HEK293T (cell line): ENCODE data around the gene ZSWIM5.
"Not testable (repeated sequence)": the region's sequence is repeated elsewhere in the genome, so short reads cannot be mapped to it uniquely, and the experiment has no call there.

Experiments used
- CTCF ChIA-PET: fragments of 350-600 bp; formaldehyde crosslinking; extraction: SDS; loops from one replicate; lab custom pipeline; 2021; ENCODE audit warnings: antibody characterized with exemption, inconsistent platforms; lab: Yijun Ruan, JAX
- POLR2A ChIA-PET: fragments of 350-600 bp; formaldehyde crosslinking; extraction: SDS; loops from one replicate; lab custom pipeline; 2020; ENCODE audit warnings: antibody characterized with exemption, inconsistent platforms; lab: Yijun Ruan, JAX
- DNase-seq: peaks from one replicate; pipeline ENCODE4 v3.0.0; 2012; ENCODE audit warnings: mixed read lengths; ENCODE audit errors: extremely low spot score
- ARNT ChIP-seq: fragments of 450-650 bp; IDR thresholded peaks from 2 replicates; pipeline ENCODE4 v1.6.1; 2017; ENCODE audit warnings: mild to moderate bottlenecking
- BHLHE40 ChIP-seq: fragments of 450-650 bp; IDR thresholded peaks from 2 replicates; pipeline ENCODE4 v1.6.1; 2016; ENCODE audit warnings: mild to moderate bottlenecking, moderate library complexity, borderline replicate concordance
- CTBP1 ChIP-seq: fragments of 450-650 bp; IDR thresholded peaks from 2 replicates; pipeline ENCODE4 v1.6.1; 2016; ENCODE audit warnings: borderline replicate concordance
- ELF4 ChIP-seq: fragments of 450-650 bp; IDR thresholded peaks from 2 replicates; pipeline ENCODE4 v1.6.1; 2017; ENCODE audit warnings: antibody characterized with exemption
- FOXA1 ChIP-seq: fragments of 450-650 bp; IDR thresholded peaks from 2 replicates; pipeline ENCODE4 v1.6.1; 2016; ENCODE audit warnings: mild to moderate bottlenecking
- FOXK2 ChIP-seq: fragments of 450-650 bp; IDR thresholded peaks from 2 replicates; pipeline ENCODE4 v1.6.1; 2016; ENCODE audit warnings: mild to moderate bottlenecking
- FOXM1 ChIP-seq: fragments of 450-650 bp; IDR thresholded peaks from 2 replicates; pipeline ENCODE4 v1.6.1; 2017; ENCODE audit warnings: mild to moderate bottlenecking, borderline replicate concordance
- HDGF ChIP-seq: fragments of 450-650 bp; IDR thresholded peaks from 2 replicates; pipeline ENCODE4 v1.6.1; 2017; ENCODE audit warnings: antibody characterized with exemption, borderline replicate concordance
- L3MBTL2 ChIP-seq: fragments of 450-650 bp; conservative IDR thresholded peaks from 2 replicates; pipeline ENCODE4 v1.6.1; 2016; ENCODE audit warnings: mild to moderate bottlenecking
- LEF1 ChIP-seq: fragments of 450-650 bp; IDR thresholded peaks from 2 replicates; pipeline ENCODE4 v1.6.1; 2017; ENCODE audit warnings: mild to moderate bottlenecking, borderline replicate concordance
- NFRKB ChIP-seq: fragments of 450-650 bp; IDR thresholded peaks from 2 replicates; pipeline ENCODE4 v1.6.1; 2016; ENCODE audit warnings: mild to moderate bottlenecking, moderate library complexity
- PKNOX1 ChIP-seq: fragments of 450-650 bp; IDR thresholded peaks from 2 replicates; pipeline ENCODE4 v1.6.1; 2016
- SP1 ChIP-seq: fragments of 450-650 bp; IDR thresholded peaks from 2 replicates; pipeline ENCODE4 v1.6.1; 2017
- SUZ12 ChIP-seq: fragments of 450-650 bp; IDR thresholded peaks from 2 replicates; pipeline ENCODE4 v1.6.1; 2016; ENCODE audit warnings: mild to moderate bottlenecking
- TARDBP ChIP-seq: fragments of 450-650 bp; IDR thresholded peaks from 2 replicates; pipeline ENCODE4 v1.6.1; 2016
- ZNF384 ChIP-seq: fragments of 450-650 bp; IDR thresholded peaks from 2 replicates; pipeline ENCODE4 v1.6.1; 2016

ZSWIM5 gene

GRCh38 chr1:45093334-45093733, 113.1 kb downstream of the ZSWIM5 start:
- TF ChIP-seq LEF1 (no peak), TARDBP (no peak), BHLHE40 (no peak), CTBP1 (no peak), PKNOX1 (no peak), FOXA1 (no peak), HDGF (no peak), SUZ12 (no peak), L3MBTL2 (no peak), FOXM1 (no peak), FOXK2 (no peak), SP1 (no peak), ELF4 (no peak), ARNT (no peak), NFRKB (no peak), ZNF384 (no peak)
- ChIA-PET POLR2A (no interaction called here), CTCF (interaction anchor here (0.6 to 0.7 kb wide), 2 partner anchors 17 to 363 kb away, joined by 3 to 6 read pairs; no protein-coding TSS in a partner anchor)
- DNase-seq = no peak

- CTCF ChIA-PET = no interaction called here
- POLR2A ChIA-PET = interaction anchor here (1.1 kb wide), 1 partner anchor 214 kb away, joined by 4 read pairs; no protein-coding TSS in a partner anchor
- TF ChIP-seq BHLHE40 (no peak), CTBP1 (no peak), PKNOX1 (no peak)
- no peak for DNase-seq
Measured at GRCh38 chr1:45089711-45090110, 116.7 kb downstream of the ZSWIM5 start.

GRCh38 chr1:45084562-45084961, 121.8 kb downstream of the ZSWIM5 start:
- no peak for TF ChIP-seq LEF1
- no peak for TF ChIP-seq FOXM1
- no peak for TF ChIP-seq L3MBTL2
- no peak for TF ChIP-seq HDGF
- TF ChIP-seq SUZ12 = no peak
- ChIA-PET POLR2A (no interaction called here), CTCF (no interaction called here)
- DNase-seq = no peak

GRCh38 chr1:45079533-45079932, 126.9 kb downstream of the ZSWIM5 start:
- no peak for TF ChIP-seq ZNF384
- TF ChIP-seq L3MBTL2 = no peak
- TF ChIP-seq PKNOX1 = no peak
- no peak for TF ChIP-seq ARNT
- TF ChIP-seq ELF4 = no peak
- TF ChIP-seq SUZ12 = no peak
- TF ChIP-seq SP1 = no peak
- ChIA-PET CTCF (no interaction called here), POLR2A (interaction anchor here (0.8 to 1.1 kb wide), 2 partner anchors 8 to 17 kb away, joined by 3 to 4 read pairs; no protein-coding TSS in a partner anchor)
- no peak for DNase-seq

- DNase-seq, POLR2A ChIA-PET: not testable (repeated sequence)
- CTCF ChIA-PET = interaction anchor here (0.6 kb wide), 1 partner anchor 16 kb away, joined by 3 read pairs; no protein-coding TSS in a partner anchor
Measured at GRCh38 chr1:45076959-45077358, 129.4 kb downstream of the ZSWIM5 start.

GRCh38 chr1:45071567-45071966, 134.8 kb downstream of the ZSWIM5 start:
- POLR2A ChIA-PET = no interaction called here
- TF ChIP-seq SP1 (no peak), HDGF (no peak), FOXM1 (no peak), LEF1 (no peak), BHLHE40 (no peak), NFRKB (no peak), PKNOX1 (no peak), TARDBP (no peak), FOXK2 (no peak)
- no peak for DNase-seq
- CTCF ChIA-PET = no interaction called here

GRCh38 chr1:45067806-45068205, 138.6 kb downstream of the ZSWIM5 start:
- TF ChIP-seq TARDBP (no peak), ZNF384 (no peak), NFRKB (no peak), ELF4 (no peak), SUZ12 (no peak), SP1 (no peak), ARNT (no peak), HDGF (no peak)
- no peak for DNase-seq
- CTCF ChIA-PET = no interaction called here
- POLR2A ChIA-PET = no interaction called here
